ENCODE measurements around the gene RPGRIP1. TPM values are rescaled to one million over a fixed set of nuclear protein-coding genes. Genes with fewer than 3 reads are reported as not detected.
"Not testable (repeated sequence)": the region's sequence is repeated elsewhere in the genome, so short reads cannot be mapped to it uniquely, and the experiment has no call there.

The RPGRIP1 gene
- under 1 TPM; 0.26 to 0.38 TPM for total RNA-seq
- long read RNA-seq: 0 reads

GRCh38 chr14:21279783-21280182 lies at the start of gene RPGRIP1:
RPGRIP1 (plus strand) TSS chr14:21280083; CDS start chr14:21287977, 7,894 bp downstream.
- intact Hi-C loops (cut with DNase I): no loop called here
- no peak for DNase-seq
- ATAC-seq: no peak

DNA sequence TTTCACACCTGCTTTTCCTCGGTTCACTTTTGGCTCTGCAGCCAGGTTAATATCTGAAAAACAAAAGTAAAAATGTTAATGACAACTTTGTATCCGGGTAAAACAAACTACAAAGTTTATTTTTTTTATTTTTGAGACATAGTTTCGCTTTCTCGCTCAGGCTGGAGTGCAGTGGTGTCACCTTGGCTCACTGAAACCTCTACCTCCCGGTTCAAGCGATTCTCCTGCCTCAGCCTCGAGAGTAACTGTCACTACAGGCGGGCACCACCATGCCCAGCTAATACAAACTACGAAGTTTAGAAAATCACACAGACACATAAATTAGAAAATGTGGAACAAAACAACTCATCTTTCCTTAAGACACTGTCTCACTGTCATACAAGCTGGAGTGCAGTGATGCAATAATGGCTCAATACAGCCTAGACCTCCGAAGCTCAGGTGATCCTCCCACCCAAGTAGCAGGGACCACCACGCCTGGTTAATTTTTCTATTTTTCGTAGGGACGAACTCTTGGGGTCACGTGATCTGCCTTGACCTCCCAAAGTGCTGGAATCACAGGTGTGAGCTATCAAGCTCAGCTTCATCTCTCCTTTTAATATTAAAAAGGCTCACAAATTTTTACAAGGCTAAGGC lies 48.7 kb upstream of the RPGRIP1 start:
- ATAC-seq (no peak), DNase-seq (no peak)
- intact Hi-C loops (cut with DNase I): loop anchor here (5.0 to 10.0 kb wide), 2 partner anchors 36 to 144 kb away; partner anchors contain the start of gene HNRNPC (in 1 of the 2)

DNA sequence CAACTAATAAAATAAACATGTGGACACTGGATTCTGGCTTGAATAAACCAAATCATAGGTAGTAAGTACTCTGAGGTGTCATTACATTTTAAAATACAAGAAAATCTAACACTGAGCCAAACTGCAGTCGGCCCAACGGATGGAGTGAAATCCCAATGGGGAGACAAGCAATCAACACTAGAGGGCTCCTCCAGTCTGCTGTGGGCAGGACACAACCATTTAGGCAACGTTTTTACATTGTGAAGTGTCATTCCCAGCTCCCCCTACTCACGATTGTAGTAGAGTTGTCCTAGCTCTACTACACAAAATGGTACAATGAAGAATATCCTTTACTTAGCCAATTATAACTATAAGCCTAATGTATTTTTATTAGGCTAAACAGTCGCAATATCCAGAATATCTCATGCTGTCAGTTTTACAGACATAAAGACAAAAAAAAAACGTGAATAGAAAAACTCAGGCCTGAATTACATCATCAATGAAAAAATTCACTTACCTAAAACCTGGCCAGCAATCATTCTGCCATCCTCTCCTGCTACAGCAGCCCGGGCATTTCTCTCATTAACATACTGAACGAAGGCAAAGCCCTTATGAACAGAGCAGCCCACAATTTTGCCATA lies 46.3 kb upstream of the RPGRIP1 start:
- intact Hi-C loops (cut with DNase I): loop anchor here (5.0 to 10.0 kb wide), 2 partner anchors 34 to 141 kb away; partner anchors contain the start of gene HNRNPC (in 1 of the 2)
- no peak for DNase-seq
- ATAC-seq: peak; percentile 25 to 51

GRCh38 chr14:21234112-21234511 lies 45.8 kb upstream of the RPGRIP1 start:
- intact Hi-C loops (cut with DNase I): loop anchor here (5.0 to 10.0 kb wide), 2 partner anchors 33 to 141 kb away; partner anchors contain the start of gene HNRNPC (in 1 of the 2)
- DNase-seq: no peak
- no peak for ATAC-seq

GRCh38 chr14:21236948-21237797 lies 42.7 kb upstream of the RPGRIP1 start:
- intact Hi-C loops (cut with DNase I): loop anchor here in 1 of 2 donors (10.0 kb wide), 1 partner anchor 138 kb away; no protein-coding TSS in a partner anchor
- no peak for ATAC-seq
- no peak for DNase-seq

GRCh38 chr14:21238823-21239518 lies 40.9 kb upstream of the RPGRIP1 start:
- ATAC-seq (no peak), DNase-seq (no peak)
- intact Hi-C loops (cut with DNase I): loop anchor here in 1 of 2 donors (10.0 kb wide), 1 partner anchor 136 kb away; no protein-coding TSS in a partner anchor

DNA sequence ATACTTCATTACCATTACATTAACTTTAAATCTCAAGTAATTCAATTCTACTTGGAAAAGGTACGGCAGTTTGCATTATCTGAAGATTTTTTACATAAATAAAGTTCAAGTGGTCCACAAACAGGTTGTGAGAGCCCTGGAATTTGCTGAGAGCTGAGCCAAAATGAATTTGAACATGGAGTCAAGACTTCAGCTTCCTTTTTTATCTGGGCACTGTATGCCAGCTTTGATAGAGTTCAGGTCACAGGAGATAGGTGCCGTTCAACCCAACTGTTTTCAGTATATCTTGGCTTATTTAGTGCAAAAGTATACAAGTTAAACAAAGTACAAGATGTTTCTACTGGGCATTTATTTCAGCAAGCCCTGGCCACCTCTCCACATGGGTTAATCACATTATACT lies 39.5 kb upstream of the RPGRIP1 start:
- no peak for ATAC-seq
- DNase-seq: no peak
- intact Hi-C loops (cut with DNase I): no loop called here

DNA sequence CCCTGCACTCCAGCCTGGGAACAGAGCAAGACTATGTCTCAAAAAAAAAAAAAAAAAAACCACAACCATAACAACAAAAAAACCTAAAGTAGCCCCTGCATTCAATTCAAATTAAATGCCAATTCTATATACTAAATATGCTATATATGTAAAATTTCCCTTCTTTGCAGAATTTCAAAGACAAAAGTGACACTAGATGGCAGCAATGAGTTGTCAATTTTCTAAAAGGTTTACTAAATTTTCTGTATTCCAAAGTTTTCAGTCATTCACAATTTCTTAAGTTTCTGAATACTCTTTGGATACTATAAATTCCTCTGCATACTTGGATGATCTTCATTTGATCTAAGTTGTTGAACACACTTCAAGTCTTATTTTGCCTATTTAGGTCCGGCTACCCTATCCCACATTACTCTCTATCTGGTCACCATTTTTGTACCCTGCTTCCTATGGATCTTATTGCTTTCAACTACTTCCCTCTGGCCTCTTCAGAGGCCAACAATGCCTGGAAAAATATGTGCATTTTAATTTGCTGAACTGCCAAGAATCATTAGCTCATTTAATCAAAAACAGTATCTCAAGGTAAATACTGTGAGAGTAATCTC lies 38.6 kb upstream of the RPGRIP1 start:
- ATAC-seq (no peak), DNase-seq (no peak)
- intact Hi-C loops (cut with DNase I): no loop called here

DNA sequence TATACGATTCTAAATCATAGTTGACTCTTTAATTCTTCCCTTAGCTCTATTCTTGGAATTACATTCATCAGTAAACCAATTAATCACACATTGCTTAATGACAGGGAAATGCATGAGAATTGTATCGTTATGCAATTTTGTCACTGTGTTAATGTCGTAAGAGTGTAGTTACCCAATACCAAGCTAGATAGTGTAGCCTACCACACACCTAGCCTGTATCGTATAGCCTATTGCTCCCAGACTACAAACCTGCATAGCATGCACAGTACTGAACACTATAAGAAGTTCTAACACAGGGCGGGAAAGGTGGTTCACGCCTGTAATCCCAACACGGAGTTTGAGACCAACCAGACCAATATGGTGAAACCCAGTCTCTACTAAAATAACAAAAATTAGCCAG lies 35.3 kb upstream of the RPGRIP1 start:
- ATAC-seq (peak; percentile 36 to 39), DNase-seq (no peak)
- intact Hi-C loops (cut with DNase I): no loop called here

GRCh38 chr14:21245813-21246212 lies 34.1 kb upstream of the RPGRIP1 start:
- intact Hi-C loops (cut with DNase I): no loop called here
- ATAC-seq: no peak
- no peak for DNase-seq

- intact Hi-C loops (cut with DNase I): no loop called here
- ATAC-seq (no peak), DNase-seq (no peak)
These were observed 31.5 kb upstream of the RPGRIP1 start for GRCh38 chr14:21248338-21248737.

DNA sequence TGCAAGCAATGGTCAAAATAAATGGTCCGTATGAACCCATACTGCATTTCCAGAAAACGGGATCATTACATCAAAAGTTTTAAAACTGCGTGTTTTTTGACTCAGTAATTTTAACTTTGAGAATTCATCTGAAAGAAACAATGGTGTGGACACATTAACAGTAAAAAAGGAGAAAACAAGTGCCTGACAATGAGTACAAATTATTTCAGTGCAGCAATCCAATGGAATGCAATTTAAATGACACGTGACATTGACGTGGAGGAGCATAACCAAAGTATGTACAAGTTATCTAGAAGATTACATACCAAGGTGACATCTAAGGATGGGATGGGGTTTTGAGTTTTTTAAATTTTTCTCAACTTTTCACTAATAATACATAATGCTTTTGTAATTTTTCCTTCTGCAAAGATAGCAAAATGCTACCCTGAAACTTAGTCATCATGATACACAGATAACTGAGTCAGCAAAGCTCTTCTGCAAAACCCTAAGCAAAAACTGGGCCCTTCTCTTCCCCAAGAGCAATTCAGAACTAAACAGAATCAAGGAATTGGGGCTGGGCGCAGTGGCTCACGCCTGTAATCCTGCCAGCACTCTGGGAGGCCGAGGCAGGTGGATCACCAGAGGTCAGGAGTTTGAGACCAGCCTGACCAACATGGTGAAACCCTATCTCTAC lies 31.0 kb upstream of the RPGRIP1 start:
- intact Hi-C loops (cut with DNase I): no loop called here
- ATAC-seq: no peak
- no peak for DNase-seq

GRCh38 chr14:21251215-21251614 lies 28.7 kb upstream of the RPGRIP1 start:
- DNase-seq: no peak
- no peak for ATAC-seq
- intact Hi-C loops (cut with DNase I): no loop called here

- DNase-seq (no peak), ATAC-seq (no peak)
- intact Hi-C loops (cut with DNase I): no loop called here
These were observed 27.7 kb upstream of the RPGRIP1 start for GRCh38 chr14:21252149-21252548.

DNA sequence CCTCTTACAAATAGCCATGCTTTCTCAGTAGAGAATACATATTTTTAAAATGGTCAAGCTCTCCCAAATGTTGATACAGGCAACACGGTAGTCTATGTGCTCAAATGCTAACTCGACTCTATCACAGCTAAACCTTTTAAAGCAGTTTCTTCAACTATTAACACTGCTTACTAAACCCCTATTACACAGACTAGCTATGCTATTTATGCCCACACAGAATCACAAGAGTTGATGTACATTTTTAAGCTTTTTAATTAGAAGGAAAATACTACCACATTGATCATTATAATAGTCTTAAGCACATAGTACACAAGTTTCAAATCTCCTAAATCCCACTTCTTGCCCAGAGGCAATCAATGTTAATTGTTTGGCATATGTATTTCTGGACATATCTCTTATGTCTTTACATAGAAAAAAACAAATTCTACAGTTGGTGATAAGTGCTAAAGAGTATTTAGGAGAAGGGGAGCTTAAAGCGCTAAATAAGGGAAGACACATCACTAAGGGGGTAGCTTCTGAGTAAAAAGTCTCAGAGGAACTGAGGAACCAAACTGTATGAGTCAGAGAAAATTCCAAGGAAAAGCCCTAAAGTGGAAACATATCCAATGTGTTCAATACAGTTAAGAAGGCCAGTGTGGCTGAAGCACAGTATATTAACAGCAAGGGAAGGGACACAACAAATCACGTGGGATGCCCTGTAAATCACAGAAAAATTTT lies 24.3 kb upstream of the RPGRIP1 start:
- intact Hi-C loops (cut with DNase I): no loop called here
- ATAC-seq: no peak
- DNase-seq: no peak

GRCh38 chr14:21256102-21256447 lies 23.8 kb upstream of the RPGRIP1 start:
- intact Hi-C loops (cut with DNase I); DNase-seq; ATAC-seq: not testable (repeated sequence)

GRCh38 chr14:21256539-21257393 lies 23.1 kb upstream of the RPGRIP1 start:
- intact Hi-C loops (cut with DNase I): no loop called here
- ATAC-seq: no peak
- no peak for DNase-seq

All from left cardiac atrium (tissue), 4 donors.